ENCODE data around the gene HLA-G.
A peak's percentile ranks its signal among the peaks of the same experiment; 100 is the strongest.

DNA sequence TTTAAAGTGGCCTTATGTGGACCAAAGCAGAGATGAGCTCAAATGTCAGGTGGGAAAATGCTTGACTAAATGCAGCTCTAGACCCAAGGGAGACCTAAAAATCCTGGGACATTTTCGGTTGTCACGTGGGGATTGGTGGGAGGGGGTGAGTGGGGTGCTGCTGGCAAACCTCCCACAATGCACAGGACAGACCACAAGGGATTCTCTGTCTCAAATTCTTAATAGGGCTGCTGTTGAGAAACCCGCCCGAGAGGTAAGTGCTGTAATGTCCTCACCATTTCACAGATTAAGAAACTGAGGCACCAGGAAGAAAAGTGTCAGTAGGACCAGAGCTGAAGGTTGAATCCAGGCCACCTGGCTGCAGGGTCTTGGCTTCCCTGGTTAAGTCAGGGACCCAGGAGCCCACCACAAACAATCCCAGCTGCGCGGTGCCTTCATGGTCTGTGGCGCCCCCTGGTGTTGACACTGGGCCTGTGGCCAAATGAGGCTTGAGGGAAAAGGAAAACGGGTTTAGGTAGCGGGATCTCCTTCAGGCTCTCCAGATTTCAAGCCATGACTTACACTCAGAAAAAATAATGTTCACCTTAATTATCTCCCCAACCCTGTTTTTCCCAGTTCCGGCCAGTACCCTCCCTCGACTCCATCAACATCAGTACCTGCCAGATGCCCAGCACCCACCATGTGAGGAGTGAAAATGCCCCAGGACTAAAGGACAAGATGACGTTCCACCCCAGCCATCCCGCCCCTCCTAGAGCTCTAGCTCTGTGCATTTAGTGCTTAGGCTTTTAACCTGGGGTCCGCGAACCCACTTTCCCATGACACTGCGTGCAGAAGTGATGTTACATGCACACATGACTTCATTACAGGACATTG is 7.2 kb downstream of the HLA-G start:
- TF ChIP-seq EZH2phosphoT487 (IDR thresholded peaks at IDR 0.05; ENCODE audit: borderline replicate concordance, low read depth) (no peak), MAX (IDR thresholded peaks at IDR 0.05; ENCODE audit: low read depth) (no peak), RAD21 (IDR thresholded peaks at IDR 0.05; ENCODE audit: low read length) (peak; percentile 73), JUND (IDR thresholded peaks at IDR 0.05) (no peak), MEF2A (IDR thresholded peaks at IDR 0.05; ENCODE audit: borderline replicate concordance, low read depth) (no peak)
- TF ChIP-seq, protein P1, sequence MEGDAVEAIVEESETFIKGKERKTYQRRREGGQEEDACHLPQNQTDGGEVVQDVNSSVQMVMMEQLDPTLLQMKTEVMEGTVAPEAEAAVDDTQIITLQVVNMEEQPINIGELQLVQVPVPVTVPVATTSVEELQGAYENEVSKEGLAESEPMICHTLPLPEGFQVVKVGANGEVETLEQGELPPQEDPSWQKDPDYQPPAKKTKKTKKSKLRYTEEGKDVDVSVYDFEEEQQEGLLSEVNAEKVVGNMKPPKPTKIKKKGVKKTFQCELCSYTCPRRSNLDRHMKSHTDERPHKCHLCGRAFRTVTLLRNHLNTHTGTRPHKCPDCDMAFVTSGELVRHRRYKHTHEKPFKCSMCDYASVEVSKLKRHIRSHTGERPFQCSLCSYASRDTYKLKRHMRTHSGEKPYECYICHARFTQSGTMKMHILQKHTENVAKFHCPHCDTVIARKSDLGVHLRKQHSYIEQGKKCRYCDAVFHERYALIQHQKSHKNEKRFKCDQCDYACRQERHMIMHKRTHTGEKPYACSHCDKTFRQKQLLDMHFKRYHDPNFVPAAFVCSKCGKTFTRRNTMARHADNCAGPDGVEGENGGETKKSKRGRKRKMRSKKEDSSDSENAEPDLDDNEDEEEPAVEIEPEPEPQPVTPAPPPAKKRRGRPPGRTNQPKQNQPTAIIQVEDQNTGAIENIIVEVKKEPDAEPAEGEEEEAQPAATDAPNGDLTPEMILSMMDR (IDR thresholded peaks at IDR 0.05), result peak; percentile 75

Measured in SK-N-SH (cell line).